HG03064 (cell line): Measurements from ENCODE around the gene THBD.

Experiments used
- ATAC-seq: cut with Tn5 transposase; IDR thresholded peaks from one replicate; pipeline ENCODE4 v1.9.1; 2021; ENCODE audit warnings: low read depth; ENCODE audit not compliant: unreplicated experiment

THBD gene

GRCh38 chr20:23017516-23017915 is 32.0 kb downstream of the THBD start:
- no peak for ATAC-seq

- no peak for ATAC-seq
Measured at GRCh38 chr20:23013429-23013828, 36.0 kb downstream of the THBD start.

- no peak for ATAC-seq
Measured at GRCh38 chr20:23011008-23011721, 38.3 kb downstream of the THBD start.

GRCh38 chr20:23010096-23010495 is 39.4 kb downstream of the THBD start:
- no peak for ATAC-seq

DNA sequence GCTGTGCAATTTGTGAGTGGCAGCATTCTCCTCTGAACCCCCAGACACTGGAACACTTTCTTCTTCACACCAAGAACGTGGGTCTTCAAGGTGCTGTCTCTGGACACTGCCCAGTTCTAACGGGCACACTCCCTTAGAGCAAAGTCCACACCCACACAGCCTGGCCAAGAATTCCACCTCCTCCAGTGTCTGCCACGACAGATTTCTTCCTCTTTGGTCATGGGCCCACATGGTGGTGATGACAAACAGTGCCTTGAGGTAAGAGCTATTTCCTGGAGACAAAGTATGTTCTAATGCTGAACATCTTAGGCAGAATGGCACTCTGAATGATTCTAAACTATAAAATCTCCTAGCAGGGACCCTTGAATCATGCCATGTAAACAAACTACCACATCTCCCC is 39.8 kb downstream of the THBD start:
- ATAC-seq, result no peak

- no peak for ATAC-seq
Measured at GRCh38 chr20:23008667-23009066, 40.8 kb downstream of the THBD start.

DNA sequence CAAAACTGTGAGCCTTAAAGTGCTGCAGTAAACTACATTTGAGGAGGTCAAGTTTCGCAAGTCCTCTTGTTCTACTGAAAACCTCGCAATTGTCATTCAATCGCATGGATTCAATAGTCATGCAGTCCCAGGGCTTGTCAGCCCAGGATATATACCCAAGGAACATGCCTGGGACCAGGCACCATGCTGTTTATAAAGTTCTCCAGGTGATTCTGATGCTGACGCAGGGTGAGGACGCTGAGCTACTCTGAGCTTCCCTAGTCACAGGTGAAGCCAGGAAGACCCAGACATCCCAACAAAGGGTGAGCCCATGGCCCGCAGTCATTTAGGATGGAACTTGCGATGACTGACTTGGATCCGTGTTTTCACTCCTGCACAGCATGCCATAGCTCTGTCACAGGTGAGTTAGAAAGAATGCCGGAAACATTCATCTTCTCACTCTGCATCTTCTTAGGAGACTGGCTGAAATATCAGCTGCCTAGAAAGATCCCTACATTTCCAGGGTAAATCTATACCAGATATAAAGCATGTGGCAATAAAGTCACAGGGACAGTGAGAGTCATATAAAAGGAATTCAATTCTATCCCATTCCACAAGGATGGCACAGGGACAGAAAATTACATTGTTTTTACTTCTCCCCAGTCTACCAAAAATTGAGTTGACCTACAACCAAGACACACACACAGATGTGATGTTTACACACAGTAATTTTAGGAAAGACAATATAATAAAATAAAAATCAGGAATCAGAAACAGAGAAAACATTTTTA is 41.4 kb downstream of the THBD start:
- no peak for ATAC-seq

GRCh38 chr20:23007462-23007861 is 42.0 kb downstream of the THBD start:
- no peak for ATAC-seq

- no peak for ATAC-seq
Measured at GRCh38 chr20:23005776-23006175, 43.7 kb downstream of the THBD start.

DNA sequence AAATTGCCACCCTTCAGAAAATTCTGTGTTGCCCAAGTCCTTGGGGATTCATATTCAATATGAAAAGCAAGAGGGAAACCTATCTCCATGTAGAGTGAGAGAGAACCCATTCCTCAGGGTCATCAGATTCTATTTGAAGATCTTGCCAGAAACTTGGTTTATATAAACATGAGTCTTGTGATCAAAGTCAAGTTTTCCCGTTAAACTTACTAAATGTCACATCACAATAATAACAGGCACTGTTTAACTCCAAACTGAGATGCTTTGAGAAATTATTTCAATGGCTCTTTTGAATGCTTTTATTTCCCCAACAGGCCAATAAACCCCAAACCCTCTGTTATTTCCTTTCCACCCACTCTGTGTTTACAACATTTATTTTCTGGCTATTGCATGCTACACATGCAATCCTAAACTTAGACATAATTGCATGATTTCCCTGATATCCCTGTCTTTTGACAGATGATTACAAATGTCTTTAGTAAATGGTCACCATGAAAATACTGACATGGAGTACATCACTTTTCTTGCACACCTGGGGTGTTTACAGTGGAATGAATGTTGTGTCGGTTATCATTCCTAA is 45.5 kb downstream of the THBD start:
- ATAC-seq, result no peak

- no peak for ATAC-seq
Measured at GRCh38 chr20:23003077-23003635, 46.3 kb downstream of the THBD start.

GRCh38 chr20:23002276-23002675 is 47.2 kb downstream of the THBD start:
- no peak for ATAC-seq

- ATAC-seq, result no peak
Measured at GRCh38 chr20:23000232-23000947, 49.1 kb downstream of the THBD start.

GRCh38 chr20:22999756-23000155 is 49.7 kb downstream of the THBD start:
- ATAC-seq, result no peak

DNA sequence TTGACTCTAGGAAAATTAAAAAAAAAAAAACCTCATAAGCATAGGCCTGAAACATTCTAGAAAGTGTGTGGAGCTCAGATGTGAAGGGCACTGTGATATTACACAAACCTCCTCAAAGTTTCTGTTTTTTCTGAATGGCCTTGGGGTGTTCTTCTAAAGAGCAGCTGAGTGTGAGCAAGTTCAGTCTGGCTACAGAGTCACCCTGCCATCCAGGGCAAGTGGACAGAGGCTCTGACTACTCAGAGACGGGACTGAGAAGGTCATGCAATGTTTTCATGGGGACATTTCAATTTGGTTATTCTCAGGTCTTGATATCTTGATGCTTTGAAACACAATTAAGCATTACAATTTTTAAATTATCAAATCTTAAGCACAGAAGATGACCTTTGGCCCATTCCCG is 51.0 kb downstream of the THBD start:
- ATAC-seq, result no peak

- ATAC-seq, result no peak
Measured at GRCh38 chr20:22995923-22996322, 53.5 kb downstream of the THBD start.
